ENCODE measurements around the gene EMC10.
A peak's percentile ranks its signal among the peaks of the same experiment; 100 is the strongest.

Gene EMC10

DNA sequence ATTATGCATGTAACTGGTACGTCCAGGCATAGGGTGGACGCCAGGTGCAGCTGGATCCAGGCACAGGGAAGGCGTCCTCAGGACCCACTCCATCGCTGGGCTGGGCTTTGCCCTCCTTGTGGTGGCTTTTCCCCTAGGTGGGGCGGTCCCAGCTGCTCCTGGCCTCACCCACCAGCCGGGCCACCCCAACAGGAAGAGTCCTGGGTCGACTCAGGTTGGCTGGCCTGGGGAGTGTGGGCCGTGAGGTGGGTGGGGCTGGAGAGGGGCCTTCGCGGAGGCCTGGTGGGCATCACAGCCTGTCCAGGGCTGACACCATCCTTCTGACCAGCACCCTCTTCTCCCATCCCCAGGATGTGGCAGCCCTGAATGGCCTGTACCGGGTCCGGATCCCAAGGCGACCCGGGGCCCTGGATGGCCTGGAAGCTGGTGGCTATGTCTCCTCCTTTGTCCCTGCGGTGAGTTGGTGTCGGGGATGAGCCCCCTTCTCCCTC lies 3.5 kb downstream of the EMC10 start:
- no peak for DNase-seq

DNA sequence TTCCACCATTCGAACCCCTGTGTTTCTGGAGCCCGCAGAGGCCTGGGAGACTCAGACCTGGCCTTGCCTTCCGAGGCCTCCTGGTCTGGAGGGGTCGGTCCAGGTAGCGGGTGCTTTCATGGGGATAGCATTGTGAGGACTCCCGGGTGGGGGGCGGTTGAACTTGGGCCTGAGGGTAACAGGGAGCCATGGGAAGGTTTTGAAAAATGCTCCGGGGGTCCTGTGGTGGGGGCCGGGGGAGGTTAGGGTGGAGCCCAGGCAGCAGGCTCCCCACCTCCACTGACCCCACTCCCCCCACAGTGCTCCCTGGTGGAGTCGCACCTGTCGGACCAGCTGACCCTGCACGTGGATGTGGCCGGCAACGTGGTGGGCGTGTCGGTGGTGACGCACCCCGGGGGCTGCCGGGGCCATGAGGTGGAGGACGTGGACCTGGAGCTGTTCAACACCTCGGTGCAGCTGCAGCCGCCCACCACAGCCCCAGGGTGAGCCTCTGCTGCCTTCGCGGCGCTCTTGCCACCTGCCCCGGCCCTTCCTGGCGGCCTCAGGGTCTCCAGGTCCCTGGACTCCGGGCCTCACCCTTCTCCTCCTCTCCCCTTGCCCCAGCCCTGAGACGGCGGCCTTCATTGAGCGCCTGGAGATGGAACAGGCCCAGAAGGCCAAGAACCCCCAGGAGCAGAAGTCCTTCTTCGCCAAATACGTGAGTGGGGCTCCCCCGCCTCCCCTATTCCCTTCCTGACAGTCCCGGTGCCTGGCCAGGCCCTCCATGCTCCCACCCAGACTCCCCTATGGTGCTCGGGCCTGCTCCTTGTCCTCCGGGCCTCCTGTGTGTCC lies 4.2 kb downstream of the EMC10 start:
- no peak for DNase-seq

DNA sequence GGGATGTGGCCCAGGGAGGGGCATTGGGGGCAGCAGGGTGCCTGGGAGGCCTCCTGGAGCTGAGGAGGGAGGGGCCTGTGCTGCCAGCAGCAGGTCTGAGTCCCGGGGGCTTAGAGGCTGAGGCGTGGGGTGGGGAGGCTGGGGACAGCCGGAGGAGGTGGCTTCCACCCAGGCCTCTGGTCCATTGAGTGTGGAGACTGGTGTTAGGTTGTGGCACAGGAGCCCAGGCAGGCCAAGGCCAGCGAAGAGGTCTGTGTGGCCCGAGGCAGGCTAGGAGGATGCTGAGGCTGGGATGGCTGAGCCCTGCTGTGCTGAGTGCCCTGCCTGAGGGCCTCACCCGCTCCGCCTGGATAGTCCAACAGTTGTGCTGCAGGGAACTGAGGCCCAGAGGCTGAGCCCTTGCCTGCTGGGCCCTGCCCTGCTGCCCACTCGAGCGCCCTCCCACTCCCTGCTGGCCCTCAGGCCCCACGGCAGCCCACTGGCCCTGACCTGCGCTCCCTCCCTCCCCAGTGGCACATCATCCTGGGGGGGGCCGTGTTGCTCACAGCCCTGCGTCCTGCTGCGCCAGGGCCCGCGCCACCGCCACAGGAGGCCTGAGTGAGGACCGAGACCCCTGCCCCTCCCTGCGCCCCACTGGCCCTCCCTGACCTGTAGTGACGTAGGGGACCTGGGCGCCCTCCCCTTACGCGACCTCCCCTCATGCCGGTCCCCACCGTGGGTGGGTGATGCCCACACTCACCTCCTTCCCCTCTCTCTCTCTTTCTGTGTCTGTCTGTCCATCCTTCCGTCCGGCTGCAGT lies 5.2 kb downstream of the EMC10 start:
- no peak for DNase-seq

DNA sequence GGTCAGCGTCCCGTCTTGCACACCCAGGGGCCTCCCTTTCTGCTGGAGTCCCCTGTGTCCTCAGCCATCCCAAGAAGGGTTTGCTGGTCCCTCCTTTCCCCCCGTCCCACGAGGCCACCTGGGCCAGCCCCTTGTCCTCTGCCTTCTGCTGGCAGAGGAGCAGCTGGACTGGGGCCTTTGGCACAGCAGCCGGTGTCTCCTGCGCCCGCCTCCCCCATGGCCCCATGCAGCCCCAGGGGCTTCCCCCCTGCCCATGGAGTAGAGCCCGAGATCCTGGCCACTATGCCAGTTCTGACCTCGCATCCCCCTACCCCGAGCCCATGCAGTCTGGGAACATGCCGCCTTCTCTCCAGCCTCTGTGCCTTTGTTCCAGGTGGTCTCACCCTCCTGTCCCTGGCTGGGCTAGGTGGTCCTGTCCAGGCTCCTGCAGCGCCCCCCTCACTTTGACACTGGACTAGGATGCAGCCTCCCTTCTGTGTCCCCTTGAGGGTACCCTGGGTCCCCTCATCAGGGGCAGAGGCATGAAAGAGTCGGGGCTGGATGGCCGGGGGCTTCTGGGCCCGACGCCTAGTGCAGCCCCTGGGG lies 6.1 kb downstream of the EMC10 start:
- no peak for DNase-seq

DNA sequence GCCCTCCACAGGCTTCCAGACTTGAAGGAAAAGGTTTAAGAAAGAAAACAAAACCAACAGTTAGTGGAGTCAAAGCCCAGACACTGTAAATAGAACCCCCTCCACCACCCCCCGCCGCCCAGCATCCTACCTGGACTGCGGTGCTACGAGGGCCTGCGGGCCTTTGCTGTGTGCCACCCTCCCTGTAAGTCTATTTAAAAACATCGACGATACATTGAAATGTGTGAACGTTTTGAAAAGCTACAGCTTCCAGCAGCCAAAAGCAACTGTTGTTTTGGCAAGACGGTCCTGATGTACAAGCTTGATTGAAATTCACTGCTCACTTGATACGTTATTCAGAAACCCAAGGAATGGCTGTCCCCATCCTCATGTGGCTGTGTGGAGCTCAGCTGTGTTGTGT lies 6.6 kb downstream of the EMC10 start:
- DNase-seq = no peak

- no peak for DNase-seq
Measured at GRCh38 chr19:50485284-50485955, 9.1 kb downstream of the EMC10 start.

- peak; percentile 41 for DNase-seq
Measured at GRCh38 chr19:50486823-50487515, 10.7 kb downstream of the EMC10 start.

GRCh38 chr19:50488389-50489194 lies 12.3 kb downstream of the EMC10 start:
- DNase-seq = peak; percentile 43

- peak; percentile 28 for DNase-seq
Measured at GRCh38 chr19:50489461-50490011, 13.2 kb downstream of the EMC10 start.

DNA sequence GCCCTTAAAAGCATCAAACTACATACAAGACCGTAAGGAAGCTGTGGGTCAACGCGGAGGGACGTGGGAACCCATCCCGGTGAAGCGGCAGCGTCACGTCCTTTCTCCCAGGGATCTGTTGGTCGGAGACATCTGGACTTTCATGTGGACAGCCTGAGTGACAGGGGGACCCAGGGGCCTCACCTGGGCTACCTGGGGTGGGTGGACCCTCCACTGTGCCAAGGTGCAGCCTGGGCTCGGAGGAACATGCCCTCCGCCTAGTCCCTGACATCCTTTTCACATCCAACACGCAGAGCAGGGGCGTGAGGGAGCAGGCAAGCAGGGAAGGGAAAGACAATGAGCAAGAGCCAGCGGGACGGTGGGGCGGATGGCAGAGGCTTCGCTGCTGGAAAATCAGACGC lies 14.1 kb downstream of the EMC10 start:
- DNase-seq = no peak

DNA sequence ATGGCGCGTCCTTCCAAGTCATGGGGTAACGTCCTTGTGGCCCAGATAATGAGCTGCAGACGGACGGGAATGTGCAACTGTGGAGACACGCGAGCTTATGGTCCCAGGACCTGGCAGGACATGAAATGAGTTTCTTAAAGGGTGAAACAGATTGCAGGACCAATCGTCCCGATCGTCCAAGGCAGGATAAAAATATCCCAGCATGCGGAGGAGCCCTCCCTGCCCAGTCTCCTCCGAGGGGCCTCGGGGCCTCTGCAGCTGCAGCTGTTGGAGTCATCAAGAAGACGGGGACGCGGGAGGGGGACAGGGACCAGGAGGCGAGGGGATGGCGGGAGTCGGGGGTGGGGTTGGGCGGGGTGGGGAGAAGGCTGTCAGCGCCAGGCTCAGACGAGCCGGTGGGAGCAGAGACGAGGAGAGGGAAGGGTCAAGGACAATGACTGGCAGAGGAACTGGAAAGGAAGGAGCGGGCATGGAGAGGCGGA lies 14.7 kb downstream of the EMC10 start:
- DNase-seq = no peak

DNA sequence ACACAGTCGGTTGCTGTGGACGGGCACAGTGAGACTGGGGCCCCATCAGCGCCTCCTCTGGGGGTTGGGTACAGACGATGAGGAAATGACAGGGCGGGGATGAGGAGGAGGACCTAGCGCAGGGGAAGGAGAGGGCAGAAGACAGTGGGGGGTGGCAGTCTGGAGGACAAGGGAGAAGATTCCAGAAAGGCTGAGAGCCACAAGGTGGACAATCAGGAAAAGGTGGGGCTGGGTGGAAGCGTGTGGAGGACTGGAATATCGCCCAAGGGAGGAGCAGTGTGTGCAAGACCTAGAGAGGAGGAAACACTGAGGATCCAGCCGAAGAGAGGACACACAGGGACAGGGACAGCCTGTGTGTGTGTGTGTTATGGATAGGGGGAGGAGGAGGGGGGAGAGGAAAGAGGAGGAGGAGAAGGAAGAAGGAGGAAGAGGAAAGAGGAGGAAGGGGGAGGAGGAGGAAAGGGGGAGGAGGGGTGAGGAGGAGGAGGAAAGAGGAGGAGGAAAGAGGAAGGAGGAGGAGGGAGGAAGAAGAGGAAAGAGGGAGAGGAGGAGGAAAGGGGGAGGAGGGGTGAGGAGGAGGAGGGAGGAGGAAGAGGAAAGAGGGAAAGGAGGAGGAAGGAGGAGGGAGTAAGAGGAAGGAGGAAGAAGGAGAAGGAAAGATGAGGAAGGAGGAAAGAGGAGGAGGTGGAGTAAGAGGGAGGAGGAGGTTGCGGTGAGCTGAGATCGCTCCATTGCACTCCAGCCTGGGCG lies 16.2 kb downstream of the EMC10 start:
- DNase-seq = no peak

GRCh38 chr19:50493171-50493570 lies 16.9 kb downstream of the EMC10 start:
- no peak for DNase-seq

- DNase-seq = no peak
Measured at GRCh38 chr19:50494186-50495019, 18.1 kb downstream of the EMC10 start.

- no peak for DNase-seq
Measured at GRCh38 chr19:50495020-50495531, 18.8 kb downstream of the EMC10 start.

GRCh38 chr19:50496189-50497021 lies 20.1 kb downstream of the EMC10 start:
- DNase-seq = no peak

- DNase-seq = no peak
Measured at GRCh38 chr19:50497022-50497405, 20.7 kb downstream of the EMC10 start.

All from inflammatory macrophage treated with lipopolysaccharide for 4 hours (primary cell).